KOPT-K1 (cell line): Measurements from ENCODE around the gene MINK1.

Source experiments
- H3K27ac ChIP-seq: fragments of 200-600 bp; sonication (generic); 2 replicates; pipeline ENCODE4 v1.5.1; 2016; ENCODE audit warnings: antibody characterized with exemption, mild to moderate bottlenecking, low read depth, low read length; ENCODE audit not compliant: poor library complexity, severe bottlenecking
- H3K36me3 ChIP-seq: fragments of 200-600 bp; sonication (generic); 2 replicates; pipeline ENCODE4 v1.5.1; 2017; ENCODE audit warnings: antibody characterized with exemption, mild to moderate bottlenecking, low read length, moderate library complexity; ENCODE audit not compliant: insufficient read depth
- H3K9me3 ChIP-seq: fragments of 200-600 bp; sonication (generic); 2 replicates; pipeline ENCODE4 v1.5.1; 2017; ENCODE audit warnings: antibody characterized with exemption, low read length, mild to moderate bottlenecking; ENCODE audit not compliant: insufficient read depth, poor library complexity, severe bottlenecking

MINK1 gene

GRCh38 chr17:4944554-4945175 lies 111.5 kb downstream of the MINK1 start:
- H3K9me3 ChIP-seq: no peaks in the 10 kb centered on the region
- H3K27ac ChIP-seq: peak overlapping the region; percentile 99
- H3K36me3 ChIP-seq: peaks cover 59% of the 10 kb centered on the region

GRCh38 chr17:4945176-4945943 lies 112.2 kb downstream of the MINK1 start:
- H3K36me3 ChIP-seq: peaks cover 59% of the 10 kb centered on the region
- peak overlapping the region; percentile 99 for H3K27ac ChIP-seq
- H3K9me3 ChIP-seq: no peaks in the 10 kb centered on the region

- peaks cover 59% of the 10 kb centered on the region for H3K36me3 ChIP-seq
- H3K9me3 ChIP-seq: no peaks in the 10 kb centered on the region
- H3K27ac ChIP-seq: peak overlapping the region; percentile 99
Measured at GRCh38 chr17:4945944-4946280, 112.8 kb downstream of the MINK1 start.

GRCh38 chr17:4946312-4946976 lies 113.3 kb downstream of the MINK1 start:
- peak overlapping the region; percentile 99 for H3K27ac ChIP-seq
- no peaks in the 10 kb centered on the region for H3K9me3 ChIP-seq
- peaks cover 59% of the 10 kb centered on the region for H3K36me3 ChIP-seq

GRCh38 chr17:4947010-4947410 lies 113.9 kb downstream of the MINK1 start:
- Histone ChIP-seq H3K9me3 (no peaks in the 10 kb centered on the region), H3K36me3 (peaks cover 56% of the 10 kb centered on the region), H3K27ac (peak overlapping the region; percentile 99)
